ENCODE results near the gene ATXN7. TPM values are rescaled to one million over a fixed set of nuclear protein-coding genes. Genes with fewer than 3 reads are reported as not detected.

The ATXN7 gene
- total RNA-seq, 1 donor from 2014 or later, result 22.1 TPM

DNA sequence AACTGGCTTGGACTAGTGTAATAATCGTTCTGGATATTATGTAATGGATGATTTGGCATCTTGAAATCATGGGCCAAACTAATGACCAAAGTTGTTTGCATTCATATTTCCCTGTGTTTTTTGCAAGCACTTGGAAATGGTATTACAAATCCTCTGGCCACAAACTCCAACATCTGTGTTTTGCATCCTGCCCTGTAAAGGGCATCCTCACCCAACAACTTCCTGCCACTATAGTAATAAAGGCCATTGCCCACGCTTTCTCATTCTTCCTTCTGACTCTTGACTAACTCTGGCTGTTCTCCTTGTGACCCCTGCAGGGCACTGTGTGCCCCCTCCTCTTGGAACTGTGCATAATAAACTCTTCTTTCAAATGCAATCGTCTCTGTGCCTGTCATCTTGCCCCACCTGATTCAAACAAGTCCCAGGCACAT is 185.0 kb downstream of the ATXN7 start:
- no peak for DNase-seq
- H3K27me3 Mint-ChIP-seq (ENCODE audit: unreplicated experiment), result no peaks in the 10 kb centered on the region
- TF ChIP-seq, protein P1, sequence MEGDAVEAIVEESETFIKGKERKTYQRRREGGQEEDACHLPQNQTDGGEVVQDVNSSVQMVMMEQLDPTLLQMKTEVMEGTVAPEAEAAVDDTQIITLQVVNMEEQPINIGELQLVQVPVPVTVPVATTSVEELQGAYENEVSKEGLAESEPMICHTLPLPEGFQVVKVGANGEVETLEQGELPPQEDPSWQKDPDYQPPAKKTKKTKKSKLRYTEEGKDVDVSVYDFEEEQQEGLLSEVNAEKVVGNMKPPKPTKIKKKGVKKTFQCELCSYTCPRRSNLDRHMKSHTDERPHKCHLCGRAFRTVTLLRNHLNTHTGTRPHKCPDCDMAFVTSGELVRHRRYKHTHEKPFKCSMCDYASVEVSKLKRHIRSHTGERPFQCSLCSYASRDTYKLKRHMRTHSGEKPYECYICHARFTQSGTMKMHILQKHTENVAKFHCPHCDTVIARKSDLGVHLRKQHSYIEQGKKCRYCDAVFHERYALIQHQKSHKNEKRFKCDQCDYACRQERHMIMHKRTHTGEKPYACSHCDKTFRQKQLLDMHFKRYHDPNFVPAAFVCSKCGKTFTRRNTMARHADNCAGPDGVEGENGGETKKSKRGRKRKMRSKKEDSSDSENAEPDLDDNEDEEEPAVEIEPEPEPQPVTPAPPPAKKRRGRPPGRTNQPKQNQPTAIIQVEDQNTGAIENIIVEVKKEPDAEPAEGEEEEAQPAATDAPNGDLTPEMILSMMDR (IDR thresholded peaks at IDR 0.05; ENCODE audit: partially characterized antibody, unreplicated experiment), result no peak
- H3K27ac Mint-ChIP-seq (ENCODE audit: unreplicated experiment), result no peak overlapping the region
- H3K4me3 Mint-ChIP-seq (ENCODE audit: unreplicated experiment), result no peak overlapping the region
- peaks cover 5% of the 10 kb centered on the region for H3K36me3 Mint-ChIP-seq (ENCODE audit: unreplicated experiment)
- H3K4me1 Mint-ChIP-seq (ENCODE audit: low read depth, unreplicated experiment), result peaks cover 13% of the 10 kb centered on the region
- H3K9me3 Mint-ChIP-seq (ENCODE audit: unreplicated experiment), result no peaks in the 10 kb centered on the region

DNA sequence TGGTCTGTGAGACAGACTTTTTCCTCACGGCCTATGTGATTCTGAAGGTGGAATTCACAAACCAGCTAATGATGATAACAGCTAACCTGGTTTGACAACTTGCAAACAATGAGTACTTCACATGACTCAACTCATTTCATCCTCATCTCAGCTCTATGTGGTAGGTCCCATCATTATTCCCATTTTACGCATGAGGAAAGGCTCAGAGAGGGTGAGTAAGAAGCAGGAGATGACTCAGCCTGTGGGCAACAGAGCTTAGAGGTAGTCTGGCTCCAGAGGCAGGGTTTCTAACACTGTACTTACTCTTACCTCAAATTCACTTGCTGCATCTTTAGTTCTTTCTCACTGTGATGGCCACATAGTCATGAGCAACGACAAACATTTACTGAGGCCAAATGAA is 185.5 kb downstream of the ATXN7 start:
- H3K4me1 Mint-ChIP-seq (ENCODE audit: low read depth, unreplicated experiment), result peaks cover 16% of the 10 kb centered on the region

DNA sequence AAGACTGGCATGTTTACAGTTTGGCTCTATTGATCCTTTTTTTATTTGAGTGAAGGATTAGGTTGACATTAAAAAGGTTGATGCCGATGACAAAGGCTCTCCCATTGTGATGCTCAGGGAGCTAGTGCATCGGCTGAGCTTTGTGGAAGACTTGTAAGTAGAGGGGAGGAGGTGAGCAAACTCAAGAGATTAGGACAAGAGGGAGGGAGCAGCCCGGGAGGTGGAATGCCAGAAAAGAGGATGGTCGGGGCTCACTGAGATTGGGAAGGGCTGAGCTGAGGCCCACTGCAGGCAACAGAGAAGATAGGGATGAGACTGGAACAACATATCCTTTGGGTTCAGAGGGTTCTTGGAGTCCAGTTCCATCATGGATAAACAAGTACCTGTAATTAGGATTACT is 186.2 kb downstream of the ATXN7 start:
- H3K9me3 Mint-ChIP-seq (ENCODE audit: unreplicated experiment), result no peaks in the 10 kb centered on the region
- TF ChIP-seq, protein P1 (IDR thresholded peaks at IDR 0.05; ENCODE audit: partially characterized antibody, unreplicated experiment), result no peak
- H3K4me1 Mint-ChIP-seq (ENCODE audit: low read depth, unreplicated experiment), result peaks cover 16% of the 10 kb centered on the region
- H3K27ac Mint-ChIP-seq (ENCODE audit: unreplicated experiment), result no peak overlapping the region
- no peak overlapping the region for H3K4me3 Mint-ChIP-seq (ENCODE audit: unreplicated experiment)
- DNase-seq, result no peak
- H3K36me3 Mint-ChIP-seq (ENCODE audit: unreplicated experiment), result peaks cover 5% of the 10 kb centered on the region
- no peaks in the 10 kb centered on the region for H3K27me3 Mint-ChIP-seq (ENCODE audit: unreplicated experiment)

More for the DNA sequence above, 185.5 kb downstream of the ATXN7 start:
- no peak for DNase-seq
- H3K27ac Mint-ChIP-seq (ENCODE audit: unreplicated experiment), result no peak overlapping the region
- no peaks in the 10 kb centered on the region for H3K27me3 Mint-ChIP-seq (ENCODE audit: unreplicated experiment)
- peaks cover 5% of the 10 kb centered on the region for H3K36me3 Mint-ChIP-seq (ENCODE audit: unreplicated experiment)
- H3K9me3 Mint-ChIP-seq (ENCODE audit: unreplicated experiment), result no peaks in the 10 kb centered on the region
- TF ChIP-seq, protein P1 (IDR thresholded peaks at IDR 0.05; ENCODE audit: partially characterized antibody, unreplicated experiment), result no peak
- no peak overlapping the region for H3K4me3 Mint-ChIP-seq (ENCODE audit: unreplicated experiment)

Other genes with a start within 250 kb of the ATXN7 start
- gene SNTN, start 211.2 kb upstream of the ATXN7 start, total RNA-seq (ENCODE audit: unreplicated experiment), result not detected
- gene C3orf49, start 44.6 kb upstream of the ATXN7 start, total RNA-seq (ENCODE audit: unreplicated experiment), result not detected
- 43.3 TPM for gene THOC7, start 62 bp upstream of the ATXN7 start, total RNA-seq (ENCODE audit: unreplicated experiment)
- gene SCAANT1, start 48.5 kb downstream of the ATXN7 start, total RNA-seq (ENCODE audit: unreplicated experiment), result not detected
- 78.6 TPM for gene PSMD6, start 159.6 kb downstream of the ATXN7 start, total RNA-seq (ENCODE audit: unreplicated experiment)